Muscle layer of duodenum (tissue), 2 donors: ENCODE measurements around the gene RAB7A.

ENCODE experiments used
- H3K27ac ChIP-seq: one replicate; pipeline ENCODE4 v1.7.0; 2013; ENCODE audit warnings: mild to moderate bottlenecking, low read length
- H3K27me3 ChIP-seq: one replicate; pipeline ENCODE4 v1.7.0; 2013; ENCODE audit warnings: low read depth, mild to moderate bottlenecking, control low read depth, low read length
- H3K36me3 ChIP-seq, 2 donors: one replicate each; pipeline ENCODE4 v1.7.0; 2013; ENCODE audit warnings: low read length in 2 of 2, control low read depth in 1 of 2, mild to moderate bottlenecking in 1 of 2; ENCODE audit not compliant: insufficient read depth in 2 of 2, control insufficient read depth in 1 of 2
- H3K4me1 ChIP-seq, 2 donors: one replicate each; pipeline ENCODE4 v1.7.0; 2013; ENCODE audit warnings: low read length in 2 of 2, mild to moderate bottlenecking in 2 of 2, control low read depth in 1 of 2, moderate library complexity in 1 of 2; ENCODE audit not compliant: insufficient read depth in 2 of 2, control insufficient read depth in 1 of 2
- H3K4me3 ChIP-seq, 2 donors: one replicate each; pipeline ENCODE4 v1.7.0; 2013; ENCODE audit warnings: low read length in 2 of 2, low read depth in 1 of 2, mild to moderate bottlenecking in 1 of 2
- H3K9me3 ChIP-seq, 2 donors: one replicate each; pipeline ENCODE4 v1.7.0; 2013; ENCODE audit warnings: low read length in 2 of 2, control low read depth in 1 of 2, mild to moderate bottlenecking in 1 of 2; ENCODE audit not compliant: control insufficient read depth in 1 of 2
- donor health status: healthy.

RAB7A gene

DNA sequence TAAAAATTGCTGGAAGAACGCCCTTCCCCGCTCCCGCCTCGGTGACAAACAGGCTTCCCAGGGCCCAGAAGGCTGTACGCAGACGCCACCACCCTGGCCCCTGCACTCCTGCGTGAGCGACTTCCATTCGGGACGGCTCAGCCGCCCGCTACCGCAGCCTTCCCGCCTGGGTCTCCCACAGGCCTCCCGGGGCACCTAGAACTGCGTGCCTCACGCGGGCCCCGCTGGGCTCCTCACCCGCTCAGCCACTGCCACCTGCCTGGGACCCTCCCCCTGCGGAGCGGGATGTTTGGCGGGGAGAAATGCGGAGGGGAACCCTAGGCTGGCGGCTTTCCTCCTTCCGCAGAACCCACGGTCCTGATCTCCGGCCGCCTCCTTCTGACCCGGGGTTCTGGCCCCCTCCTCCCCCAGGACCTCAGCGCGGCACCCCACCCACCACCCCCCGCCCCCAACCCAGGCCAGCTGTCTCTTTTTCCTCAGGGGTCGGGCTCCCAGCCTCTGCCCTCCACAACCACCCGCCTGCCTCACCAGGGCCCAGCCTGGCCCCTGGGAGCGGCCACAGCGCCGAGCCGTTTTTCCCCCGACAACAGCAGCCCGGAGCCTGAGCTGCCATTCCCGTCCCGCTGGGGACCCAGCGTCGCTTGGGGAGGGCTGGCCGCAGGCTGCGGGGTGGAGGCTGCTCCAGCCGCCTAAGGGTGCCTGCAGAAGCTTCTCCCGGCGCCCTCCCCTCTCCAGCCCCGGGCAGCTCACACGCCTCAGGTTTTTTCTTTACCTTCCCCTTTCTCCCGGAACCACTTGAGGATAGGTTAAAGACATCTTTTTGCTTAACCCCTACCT, 27.6 kb upstream of the RAB7A start:
- no peaks in the 10 kb centered on the region for H3K36me3 ChIP-seq
- H3K27me3 ChIP-seq: no peaks in the 10 kb centered on the region
- H3K27ac ChIP-seq: no peak overlapping the region
- no peaks in the 10 kb centered on the region for H3K4me1 ChIP-seq
- H3K9me3 ChIP-seq: no peaks in the 10 kb centered on the region
- H3K4me3 ChIP-seq: peak overlapping the region; percentile 55 to 75

DNA sequence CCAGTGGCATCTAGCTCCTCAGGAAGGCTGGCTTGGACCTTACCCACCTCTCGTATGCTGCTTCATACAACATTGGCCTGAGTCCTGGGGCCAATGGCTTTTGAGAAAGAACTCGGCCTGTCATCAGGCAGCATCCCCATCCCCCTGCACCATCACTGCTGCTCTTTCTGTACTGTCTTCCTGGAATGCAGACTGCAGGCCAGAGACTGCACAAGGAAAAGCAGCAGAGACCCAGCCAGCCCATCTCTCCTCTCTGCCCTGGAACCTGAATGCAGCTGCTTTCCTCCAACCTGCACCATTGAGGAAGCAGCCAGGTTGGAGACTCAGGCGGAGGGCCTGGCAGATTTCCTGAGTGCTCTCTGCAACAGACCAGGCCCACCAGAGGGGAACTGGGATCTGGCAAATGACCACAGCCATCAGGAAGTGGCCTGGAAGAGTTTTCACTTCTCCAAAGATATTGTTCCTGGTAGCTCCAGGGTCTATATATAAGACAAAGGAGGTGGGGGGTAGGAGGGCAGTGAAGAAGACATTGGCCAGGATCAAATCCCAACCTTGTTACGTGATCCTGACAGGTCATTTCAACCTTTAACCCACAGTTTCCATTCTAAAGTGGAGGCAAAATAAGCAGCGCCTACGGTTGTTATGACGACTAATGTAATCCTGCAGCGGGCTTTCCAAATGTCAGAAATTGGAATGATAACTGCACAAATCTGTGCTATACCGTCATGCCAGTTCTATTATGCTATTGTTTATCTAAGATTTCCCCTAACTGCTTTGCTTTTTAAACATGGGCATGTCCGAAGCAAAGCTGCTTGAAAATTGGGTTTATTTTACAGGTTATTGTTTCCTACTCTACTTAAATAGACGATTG, 24.4 kb upstream of the RAB7A start:
- H3K27me3 ChIP-seq: no peaks in the 10 kb centered on the region
- no peaks in the 10 kb centered on the region for H3K4me1 ChIP-seq
- H3K36me3 ChIP-seq: no peaks in the 10 kb centered on the region
- no peak overlapping the region for H3K4me3 ChIP-seq
- no peaks in the 10 kb centered on the region for H3K9me3 ChIP-seq
- H3K27ac ChIP-seq: no peak overlapping the region

- Histone ChIP-seq H3K36me3 (no peaks in the 10 kb centered on the region), H3K4me3 (no peak overlapping the region), H3K4me1 (no peaks in the 10 kb centered on the region), H3K9me3 (no peaks in the 10 kb centered on the region), H3K27ac (no peak overlapping the region), H3K27me3 (no peaks in the 10 kb centered on the region)
Observed at GRCh38 chr3:128702391-128702790, 23.6 kb upstream of the RAB7A start.

GRCh38 chr3:128703561-128703960, 22.4 kb upstream of the RAB7A start:
- H3K36me3 ChIP-seq: no peaks in the 10 kb centered on the region
- H3K4me1 ChIP-seq: no peaks in the 10 kb centered on the region
- no peaks in the 10 kb centered on the region for H3K27me3 ChIP-seq
- no peak overlapping the region for H3K4me3 ChIP-seq
- no peak overlapping the region for H3K27ac ChIP-seq
- no peaks in the 10 kb centered on the region for H3K9me3 ChIP-seq

DNA sequence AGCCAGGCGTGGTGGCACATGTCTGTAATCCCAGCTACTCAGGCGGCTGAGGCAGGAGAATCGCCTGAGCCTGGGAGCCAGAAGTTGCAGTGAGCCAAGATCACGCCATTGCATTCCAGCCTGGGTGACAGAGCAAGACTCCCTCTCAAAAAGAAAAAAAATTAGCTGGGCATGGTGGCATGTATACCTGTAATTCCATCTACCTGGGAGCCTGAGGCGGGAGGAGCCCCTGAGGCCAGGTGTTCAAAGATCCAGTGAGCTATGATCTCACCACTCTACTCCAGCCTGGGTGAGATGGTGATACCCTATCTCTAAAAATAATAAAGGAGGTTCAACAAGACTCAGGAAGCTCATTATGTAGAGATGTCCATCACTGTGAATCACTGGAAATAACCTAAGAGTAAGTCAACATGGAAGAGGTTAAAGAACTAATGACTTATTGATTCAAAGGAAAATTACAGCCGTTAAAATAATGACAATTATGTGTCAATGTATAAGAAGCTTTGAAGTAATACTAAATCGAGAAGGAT, 19.8 kb upstream of the RAB7A start:
- no peak overlapping the region for H3K4me3 ChIP-seq
- H3K27me3 ChIP-seq: no peaks in the 10 kb centered on the region
- H3K27ac ChIP-seq: no peak overlapping the region
- no peaks in the 10 kb centered on the region for H3K9me3 ChIP-seq
- no peaks in the 10 kb centered on the region for H3K36me3 ChIP-seq
- no peaks in the 10 kb centered on the region for H3K4me1 ChIP-seq

DNA sequence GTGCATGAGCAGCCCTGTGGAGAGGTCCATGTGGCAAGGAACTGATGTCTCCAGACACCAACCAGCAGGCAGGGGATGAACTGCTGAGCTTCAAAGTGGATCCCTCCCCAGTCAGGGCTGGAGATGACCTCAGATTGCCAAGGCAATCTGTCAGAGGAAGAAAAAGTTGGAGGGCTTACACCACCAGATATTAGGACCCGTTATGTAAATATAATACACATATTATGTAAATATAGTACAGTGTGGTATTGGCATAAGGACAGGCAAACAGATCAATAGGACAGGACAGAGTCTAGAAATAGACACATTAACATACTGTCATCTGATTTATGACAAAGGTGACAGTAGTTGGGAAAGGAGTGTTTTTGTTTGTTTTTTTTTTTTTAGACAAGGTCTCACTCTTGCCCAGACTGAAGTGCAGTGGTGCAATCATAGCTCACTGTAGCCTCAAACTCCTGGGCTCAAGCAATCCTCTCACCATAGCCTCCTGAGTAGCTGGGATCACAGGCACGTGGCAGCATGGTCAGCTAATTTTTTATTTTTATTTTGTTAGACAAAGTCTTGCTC, 18.0 kb upstream of the RAB7A start:
- H3K27ac ChIP-seq: no peak overlapping the region
- H3K4me3 ChIP-seq: no peak overlapping the region

GRCh38 chr3:128709038-128709437, 16.9 kb upstream of the RAB7A start:
- no peak overlapping the region for H3K4me3 ChIP-seq
- no peaks in the 10 kb centered on the region for H3K27me3 ChIP-seq
- H3K4me1 ChIP-seq: no peaks in the 10 kb centered on the region
- no peaks in the 10 kb centered on the region for H3K9me3 ChIP-seq
- no peak overlapping the region for H3K27ac ChIP-seq
- no peaks in the 10 kb centered on the region for H3K36me3 ChIP-seq

More for the DNA sequence above, 18.0 kb upstream of the RAB7A start:
- no peaks in the 10 kb centered on the region for H3K27me3 ChIP-seq
- no peaks in the 10 kb centered on the region for H3K9me3 ChIP-seq
- no peaks in the 10 kb centered on the region for H3K36me3 ChIP-seq
- H3K4me1 ChIP-seq: no peaks in the 10 kb centered on the region

DNA sequence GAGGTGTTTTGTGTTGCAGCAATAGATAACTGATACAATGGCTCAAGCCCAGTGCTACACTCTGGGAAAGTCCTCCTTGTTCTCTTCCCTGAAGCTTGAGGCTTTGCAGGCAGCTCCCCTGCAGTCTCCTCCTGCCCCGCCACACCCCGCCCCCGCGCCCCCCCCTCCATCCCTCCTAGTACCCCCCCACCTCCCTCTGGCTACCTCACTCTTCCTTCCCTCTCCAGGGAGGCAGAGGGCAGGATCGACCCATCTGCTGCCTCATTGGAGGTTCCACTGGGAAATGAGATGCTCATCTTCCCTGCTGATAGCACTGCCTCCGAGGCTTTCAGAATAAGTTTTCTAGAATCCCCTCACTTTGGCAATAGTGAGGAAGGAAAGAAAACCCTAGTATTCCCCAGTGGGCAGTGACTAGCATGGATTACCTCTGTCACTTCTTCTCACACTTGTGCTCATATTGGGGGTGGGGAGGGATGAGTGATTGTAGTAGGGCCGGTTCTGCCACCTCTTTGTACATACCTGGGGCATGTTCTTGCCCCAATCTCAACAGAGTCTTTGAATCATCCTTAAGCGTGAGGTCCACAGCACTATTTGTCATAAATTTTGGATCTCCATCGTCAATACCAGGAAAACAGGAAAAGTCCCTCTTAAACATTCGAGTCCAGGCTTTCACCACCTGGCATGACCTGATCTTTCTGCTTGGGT, 16.3 kb upstream of the RAB7A start:
- H3K4me3 ChIP-seq: no peak overlapping the region
- no peak overlapping the region for H3K27ac ChIP-seq
- no peaks in the 10 kb centered on the region for H3K36me3 ChIP-seq

GRCh38 chr3:128710816-128711433, 15.1 kb upstream of the RAB7A start:
- Histone ChIP-seq H3K27me3 (no peaks in the 10 kb centered on the region), H3K9me3 (no peaks in the 10 kb centered on the region), H3K4me1 (no peaks in the 10 kb centered on the region), H3K27ac (no peak overlapping the region), H3K4me3 (no peak overlapping the region), H3K36me3 (no peaks in the 10 kb centered on the region)

More for the DNA sequence above, 16.3 kb upstream of the RAB7A start:
- H3K9me3 ChIP-seq: no peaks in the 10 kb centered on the region
- H3K27me3 ChIP-seq: no peaks in the 10 kb centered on the region
- H3K4me1 ChIP-seq: no peaks in the 10 kb centered on the region

DNA sequence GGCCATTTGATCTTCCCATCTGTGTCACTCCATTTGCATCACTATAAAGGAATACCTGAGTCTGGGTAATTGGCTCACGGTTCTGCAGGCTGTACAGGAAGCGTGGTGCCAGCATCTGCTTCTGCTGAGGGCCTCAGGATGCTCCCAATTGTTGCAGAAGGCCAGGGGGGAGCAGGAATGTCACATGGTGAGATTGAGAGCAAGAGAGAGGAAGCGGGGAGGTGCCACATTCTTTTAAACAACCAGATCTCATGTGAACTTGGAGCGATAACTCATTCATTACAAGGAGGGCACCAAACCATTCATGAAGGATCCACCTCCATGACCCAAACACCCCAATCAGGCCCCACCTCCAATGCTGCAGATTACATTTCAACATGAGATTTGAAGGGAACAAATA, 13.1 kb upstream of the RAB7A start:
- Histone ChIP-seq H3K27ac (no peak overlapping the region), H3K27me3 (no peaks in the 10 kb centered on the region), H3K9me3 (no peaks in the 10 kb centered on the region), H3K4me1 (no peaks in the 10 kb centered on the region), H3K36me3 (no peaks in the 10 kb centered on the region), H3K4me3 (no peak overlapping the region)
